ENCODE data around the gene FZD10.

DNA sequence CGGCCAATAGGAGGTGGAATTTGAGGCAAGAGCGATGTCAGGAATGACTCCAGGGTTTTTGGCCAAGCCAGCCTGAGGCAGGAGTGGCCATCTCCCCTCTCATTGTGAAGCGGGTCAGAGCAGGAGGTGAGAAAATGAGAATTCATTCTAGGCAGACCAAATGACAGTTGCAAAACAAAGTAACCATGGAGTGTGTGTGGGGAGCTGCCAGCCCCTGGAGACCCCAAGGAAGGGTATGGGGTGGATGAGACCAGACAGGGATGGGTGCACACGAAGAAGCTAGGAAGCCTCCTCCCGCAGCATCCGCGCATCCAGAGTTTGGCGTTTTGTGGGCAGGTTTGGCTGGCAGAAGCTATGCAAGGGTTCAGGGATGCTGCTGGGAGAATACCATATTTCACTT is 38.8 kb downstream of the FZD10 start:
- TF ChIP-seq RAD21 (IDR thresholded peaks at IDR 0.05; ENCODE audit: low read length) (no peak), POLR2A (IDR thresholded peaks at IDR 0.05; ENCODE audit: low read depth, low read length) (no peak), MAFK (IDR thresholded peaks at IDR 0.05; ENCODE audit: low read depth, low read length) (no peak), CEBPB (IDR thresholded peaks at IDR 0.05; ENCODE audit: low read depth, low read length) (no peak), SMC3 (IDR thresholded peaks at IDR 0.05; ENCODE audit: low read depth, low read length) (no peak)
- TF ChIP-seq, protein P1, sequence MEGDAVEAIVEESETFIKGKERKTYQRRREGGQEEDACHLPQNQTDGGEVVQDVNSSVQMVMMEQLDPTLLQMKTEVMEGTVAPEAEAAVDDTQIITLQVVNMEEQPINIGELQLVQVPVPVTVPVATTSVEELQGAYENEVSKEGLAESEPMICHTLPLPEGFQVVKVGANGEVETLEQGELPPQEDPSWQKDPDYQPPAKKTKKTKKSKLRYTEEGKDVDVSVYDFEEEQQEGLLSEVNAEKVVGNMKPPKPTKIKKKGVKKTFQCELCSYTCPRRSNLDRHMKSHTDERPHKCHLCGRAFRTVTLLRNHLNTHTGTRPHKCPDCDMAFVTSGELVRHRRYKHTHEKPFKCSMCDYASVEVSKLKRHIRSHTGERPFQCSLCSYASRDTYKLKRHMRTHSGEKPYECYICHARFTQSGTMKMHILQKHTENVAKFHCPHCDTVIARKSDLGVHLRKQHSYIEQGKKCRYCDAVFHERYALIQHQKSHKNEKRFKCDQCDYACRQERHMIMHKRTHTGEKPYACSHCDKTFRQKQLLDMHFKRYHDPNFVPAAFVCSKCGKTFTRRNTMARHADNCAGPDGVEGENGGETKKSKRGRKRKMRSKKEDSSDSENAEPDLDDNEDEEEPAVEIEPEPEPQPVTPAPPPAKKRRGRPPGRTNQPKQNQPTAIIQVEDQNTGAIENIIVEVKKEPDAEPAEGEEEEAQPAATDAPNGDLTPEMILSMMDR (conservative IDR thresholded peaks at IDR 0.05; ENCODE audit: low read depth, low read length) = no peak

Measured in IMR-90 (cell line).